Activated CD4-positive, alpha-beta memory T cell treated with anti-CD3 and anti-CD28 coated beads for 36 hours (primary cell): ENCODE data around the gene TPM4. TPM values are rescaled to one million over a fixed set of nuclear protein-coding genes. Genes with fewer than 3 reads are reported as not detected.
"Not testable (repeated sequence)": the region's sequence is repeated elsewhere in the genome, so short reads cannot be mapped to it uniquely, and the experiment has no call there.

Source experiments
- CTCF ChIA-PET: fragments of 350-600 bp; sonication (Branson Sonifier 250); formaldehyde crosslinking; loops from one replicate; lab custom pipeline; 2021; ENCODE audit warnings: antibody characterized with exemption, inconsistent platforms; lab: Charles Lee
- POLR2A ChIA-PET: fragments of 350-600 bp; sonication (Branson Sonifier 250); formaldehyde crosslinking; loops from one replicate; lab custom pipeline; 2021; ENCODE audit warnings: antibody characterized with exemption; lab: Charles Lee
- DNase-seq: peaks from one replicate; pipeline ENCODE4 v3.0.0-alpha.2; 2020
- H3K27ac Mint-ChIP-seq: one replicate; pipeline ENCODE4 v1.8.0; 2021; ENCODE audit warnings: mixed read lengths
- H3K27me3 Mint-ChIP-seq: one replicate; pipeline ENCODE4 v1.8.0; 2021; ENCODE audit warnings: mixed read lengths
- H3K36me3 Mint-ChIP-seq: one replicate; pipeline ENCODE4 v1.8.0; 2021; ENCODE audit warnings: mixed read lengths
- H3K4me1 Mint-ChIP-seq: one replicate; pipeline ENCODE4 v1.8.0; 2021; ENCODE audit warnings: low read depth, mixed read lengths
- H3K4me3 Mint-ChIP-seq: one replicate; pipeline ENCODE4 v1.8.0; 2021; ENCODE audit warnings: mild to moderate bottlenecking, mixed read lengths
- H3K9me3 Mint-ChIP-seq: one replicate; pipeline ENCODE4 v1.8.0; 2021; ENCODE audit warnings: mixed read lengths
- intact Hi-C: fragments of 100-400 bp; cut with micrococcal nuclease; formaldehyde crosslinking; loops from one replicate; pipeline ENCODE4 v1.15.1; 2023
- total RNA-seq, 2 experiments: library from RNA; stranded (reverse); gene quantifications; one replicate each; pipeline ENCODE4 v1.2.3, GENCODE V29; 2021

The TPM4 gene
- total RNA-seq = 100 to 1,000 TPM; 497 to 515 TPM

DNA sequence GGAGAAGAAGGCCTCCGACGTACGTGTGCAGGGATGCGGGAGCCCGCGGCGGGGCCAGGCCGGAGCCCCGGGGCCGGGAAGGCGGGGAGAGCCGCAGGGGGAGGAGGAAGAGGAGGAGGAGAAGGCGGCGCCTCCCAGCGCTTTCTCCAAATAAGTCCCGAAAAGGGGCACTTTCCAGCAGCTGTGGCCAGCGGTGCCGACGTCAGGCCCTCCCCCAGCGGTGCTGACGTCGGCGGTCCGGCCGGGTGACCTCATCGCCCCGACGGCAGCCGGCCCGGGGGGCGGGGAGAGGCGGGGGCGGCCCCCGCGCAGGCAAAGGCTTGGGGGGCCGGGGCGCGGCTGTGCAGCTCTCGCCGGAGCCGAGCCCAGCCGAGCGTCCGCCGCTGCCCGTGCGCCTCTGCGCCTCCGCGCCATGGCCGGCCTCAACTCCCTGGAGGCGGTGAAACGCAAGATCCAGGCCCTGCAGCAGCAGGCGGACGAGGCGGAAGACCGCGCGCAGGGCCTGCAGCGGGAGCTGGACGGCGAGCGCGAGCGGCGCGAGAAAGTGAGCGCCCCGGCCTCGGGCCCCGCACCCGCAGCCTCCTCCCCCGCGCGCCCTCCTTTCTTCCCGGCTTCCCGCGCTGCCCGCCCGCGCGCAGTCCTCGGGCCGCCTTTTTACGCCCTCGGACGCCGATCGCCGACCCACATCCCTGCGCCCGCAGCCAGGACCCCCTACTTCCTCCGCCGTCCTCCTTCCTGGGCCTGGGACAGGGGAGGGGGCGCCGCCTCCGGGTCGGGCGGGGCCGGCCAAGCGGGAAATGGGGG lies at the start of gene TPM4:
TPM4 (plus strand) TSS at position 342 of the 804 bp plus-strand sequence; CDS start at position 413, 71 bp downstream.
- Mint-ChIP-seq H3K27ac (peak within 1 kb of the TSS; percentile 97), H3K36me3 (peaks cover 35% of the 10 kb centered on the region), H3K9me3 (no peaks in the 10 kb centered on the region), H3K27me3 (no peaks in the 10 kb centered on the region), H3K4me1 (peaks cover 56% of the 10 kb centered on the region), H3K4me3 (peak within 1 kb of the TSS; percentile 97)
- intact Hi-C loops = loop anchor here (5.0 to 10.0 kb wide), 3 partner anchors 239 to 1552 kb away; partner anchors contain the start of genes KLF2 and TECR
- peak; percentile 95 for DNase-seq
- CTCF ChIA-PET = interaction anchor here (0.7 to 3.2 kb wide), 8 partner anchors 10 to 109 kb away, joined by 3 to 18 read pairs (median 8); partner anchors contain the start of genes FAM32A and RAB8A
- POLR2A ChIA-PET = interaction anchor here (1.1 to 5.5 kb wide), 7 partner anchors 9 to 121 kb away, joined by 3 to 29 read pairs (median 6); partner anchors contain the start of genes AP1M1 and RAB8A

DNA sequence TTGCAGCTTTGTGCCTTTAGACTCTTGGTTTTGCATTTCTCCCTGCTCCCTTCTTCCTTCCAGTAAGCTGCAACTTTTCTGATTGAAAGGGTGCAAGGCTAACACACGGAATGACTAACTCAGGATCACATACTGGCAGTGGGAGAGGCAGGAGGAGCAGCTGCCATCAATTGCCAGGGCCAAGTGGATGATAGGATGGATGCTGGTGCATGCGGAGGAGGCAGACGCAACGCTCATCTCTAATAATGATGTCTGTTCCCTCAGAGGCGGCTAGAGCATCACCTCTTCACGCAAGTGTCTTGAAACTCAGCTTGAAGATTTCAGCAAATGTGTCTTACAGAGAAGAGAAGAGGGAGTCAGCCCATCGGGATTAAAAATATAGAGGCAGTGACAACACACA lies 49.5 kb upstream of the TPM4 start:
- no peaks in the 10 kb centered on the region for H3K9me3 Mint-ChIP-seq
- no peak overlapping the region for H3K4me3 Mint-ChIP-seq
- intact Hi-C loops = no loop called here
- H3K36me3 Mint-ChIP-seq = no peaks in the 10 kb centered on the region
- peaks cover 9% of the 10 kb centered on the region for H3K4me1 Mint-ChIP-seq
- DNase-seq = no peak
- no peak overlapping the region for H3K27ac Mint-ChIP-seq
- ChIA-PET POLR2A (no interaction called here), CTCF (interaction anchor here (1.0 kb wide), 1 partner anchor 15 kb away, joined by 5 read pairs; no protein-coding TSS in a partner anchor)
- no peaks in the 10 kb centered on the region for H3K27me3 Mint-ChIP-seq

DNA sequence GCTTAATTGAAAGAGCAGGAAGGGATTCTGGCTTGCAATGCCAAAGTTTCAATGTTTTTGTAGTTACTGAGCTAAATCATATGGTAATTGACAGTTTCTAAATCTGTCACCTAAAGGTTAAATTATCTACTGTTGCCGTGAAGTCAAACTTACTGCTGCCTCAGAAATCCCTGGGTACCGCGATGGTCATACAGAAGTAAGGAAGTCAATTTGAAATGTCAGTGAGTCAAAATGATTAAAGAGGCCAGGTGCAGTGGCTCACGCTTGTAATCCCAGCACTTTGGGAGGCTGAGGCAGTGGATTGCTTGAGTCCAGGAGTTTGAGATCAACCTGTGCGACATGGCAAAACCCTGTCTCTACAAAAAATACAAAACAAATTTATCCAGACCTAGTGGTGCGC lies 48.8 kb upstream of the TPM4 start:
- Mint-ChIP-seq H3K27me3 (no peaks in the 10 kb centered on the region), H3K9me3 (no peaks in the 10 kb centered on the region), H3K4me1 (peaks cover 9% of the 10 kb centered on the region), H3K36me3 (no peaks in the 10 kb centered on the region), H3K27ac (no peak overlapping the region), H3K4me3 (no peak overlapping the region)
- peak; percentile 28 for DNase-seq
- ChIA-PET CTCF (no interaction called here), POLR2A (no interaction called here)
- intact Hi-C loops = no loop called here

DNA sequence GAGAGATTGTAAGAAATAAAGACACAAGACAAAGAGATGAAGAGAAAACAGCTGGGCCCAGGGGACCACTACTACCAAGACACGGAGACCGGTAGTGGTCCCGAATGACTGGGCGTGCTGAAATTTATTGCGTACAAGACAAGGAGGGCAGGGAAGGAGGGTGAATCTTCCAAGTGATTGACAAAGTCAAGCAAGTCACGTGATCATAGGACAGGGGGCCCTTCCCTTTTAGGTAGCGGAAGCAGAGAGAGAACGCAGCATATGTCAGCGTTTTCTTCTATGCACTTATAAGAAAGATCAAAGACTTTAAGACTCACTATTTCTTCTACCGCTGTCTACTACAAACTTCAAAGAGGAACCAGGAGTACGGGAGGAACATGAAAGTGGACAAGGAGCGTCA lies 46.1 kb upstream of the TPM4 start:
- not testable (repeated sequence) for H3K9me3 Mint-ChIP-seq

DNA sequence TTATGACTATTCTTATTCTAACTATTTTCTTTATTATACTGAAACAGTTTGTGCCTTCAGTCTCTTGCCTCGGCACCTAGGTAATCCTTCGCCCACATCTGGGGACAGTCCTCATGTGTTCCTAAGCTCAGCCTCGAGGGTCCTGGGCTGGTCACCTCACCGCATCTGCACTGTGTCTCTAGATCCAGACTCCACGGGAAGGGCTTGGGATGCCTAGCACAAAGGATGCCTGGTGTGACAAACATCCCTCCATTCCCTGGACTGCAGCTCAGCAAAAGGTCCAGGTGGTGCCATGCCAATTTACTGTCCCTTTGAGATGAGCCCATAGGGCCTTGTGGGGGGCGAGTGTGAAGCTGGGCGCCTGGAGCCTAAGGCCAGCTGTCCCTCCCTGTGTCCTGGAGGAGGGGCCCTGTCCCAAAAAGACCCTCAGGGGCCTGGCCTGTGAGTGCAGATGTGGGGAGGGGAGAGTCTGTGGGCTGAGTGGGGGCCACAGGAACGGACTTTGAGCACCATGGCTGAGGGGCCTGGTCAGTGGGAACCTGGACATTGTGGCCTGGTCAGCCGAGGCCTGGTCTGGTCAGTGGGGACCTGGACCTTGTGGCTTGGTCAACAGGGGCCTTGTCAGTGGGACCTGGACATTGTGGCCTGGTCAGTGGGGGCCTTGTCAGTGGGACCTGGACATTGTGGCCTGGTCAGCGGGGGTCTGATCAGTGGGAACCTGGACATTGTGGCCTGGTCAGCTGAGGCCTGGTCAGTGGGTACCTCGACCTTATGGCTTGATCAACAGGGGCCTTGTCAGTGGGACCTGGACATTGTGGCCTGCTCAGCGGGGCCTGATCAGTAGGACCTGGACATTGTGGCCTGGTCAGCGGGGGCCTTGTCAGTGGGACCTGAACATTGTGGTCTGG lies 45.1 kb upstream of the TPM4 start:
- CTCF ChIA-PET = no interaction called here
- DNase-seq = no peak
- Mint-ChIP-seq H3K27me3 (no peaks in the 10 kb centered on the region), H3K4me3 (no peak overlapping the region), H3K4me1 (peaks cover 9% of the 10 kb centered on the region), H3K9me3 (no peaks in the 10 kb centered on the region), H3K36me3 (no peaks in the 10 kb centered on the region), H3K27ac (no peak overlapping the region)
- intact Hi-C loops = no loop called here
- POLR2A ChIA-PET = no interaction called here

More for the DNA sequence above, 46.1 kb upstream of the TPM4 start:
- CTCF ChIA-PET, H3K27ac Mint-ChIP-seq, DNase-seq, H3K4me1 Mint-ChIP-seq, H3K4me3 Mint-ChIP-seq, H3K36me3 Mint-ChIP-seq, H3K27me3 Mint-ChIP-seq, intact Hi-C loops, POLR2A ChIA-PET: not testable (repeated sequence)

DNA sequence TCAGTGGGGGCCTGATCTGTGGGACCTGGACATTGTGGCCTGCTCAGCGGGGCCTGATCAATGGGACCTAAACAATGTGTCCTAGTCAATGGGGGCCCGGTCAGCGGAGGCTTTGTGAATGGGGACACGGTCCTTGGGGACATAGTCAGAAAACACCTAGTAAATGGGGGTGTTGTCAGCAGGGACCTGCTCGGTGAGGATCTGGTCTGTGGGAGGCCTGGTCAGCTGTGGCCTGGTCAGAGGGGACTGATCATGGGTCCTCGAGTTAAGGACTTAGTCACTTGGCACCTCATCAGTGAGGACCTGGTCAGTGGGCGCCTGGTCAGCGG lies 44.5 kb upstream of the TPM4 start:
- no peak overlapping the region for H3K27ac Mint-ChIP-seq
- no peak overlapping the region for H3K4me3 Mint-ChIP-seq
- no peak for DNase-seq
- ChIA-PET CTCF (no interaction called here), POLR2A (no interaction called here)
- no peaks in the 10 kb centered on the region for H3K36me3 Mint-ChIP-seq
- intact Hi-C loops = no loop called here
- no peaks in the 10 kb centered on the region for H3K27me3 Mint-ChIP-seq
- peaks cover 9% of the 10 kb centered on the region for H3K4me1 Mint-ChIP-seq
- no peaks in the 10 kb centered on the region for H3K9me3 Mint-ChIP-seq

DNA sequence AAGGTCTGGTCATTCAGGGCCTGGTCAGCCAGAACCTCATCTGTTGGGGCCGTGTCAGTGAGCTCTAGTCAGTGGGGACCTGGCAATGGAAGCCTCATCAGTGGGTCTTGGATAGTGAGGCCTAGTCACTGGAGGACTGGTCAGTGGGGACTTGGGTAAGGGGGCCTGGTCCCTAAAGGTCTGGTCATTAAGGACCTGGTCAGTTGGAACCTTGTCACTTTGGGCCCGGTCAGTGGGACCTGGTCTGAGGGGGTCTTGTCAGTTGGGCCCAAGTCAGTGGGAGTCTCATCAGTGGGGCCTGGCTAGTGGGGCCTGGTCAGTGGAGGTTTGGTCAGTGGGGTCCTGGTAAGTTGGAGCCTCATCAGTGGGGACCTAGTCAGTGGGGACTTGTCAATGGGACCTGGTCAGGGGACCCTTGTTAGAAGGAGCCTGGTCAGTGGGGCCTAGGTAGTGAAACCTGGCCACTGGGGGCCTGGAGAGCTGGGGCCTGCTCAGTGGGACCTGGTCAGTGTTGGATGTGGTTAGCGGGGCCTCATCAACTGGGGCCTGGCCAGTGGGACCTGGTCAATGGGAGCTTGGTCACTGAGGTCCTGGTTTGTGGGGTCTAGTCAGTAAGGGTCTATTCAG lies 43.7 kb upstream of the TPM4 start:
- peaks cover 1% of the 10 kb centered on the region for H3K4me1 Mint-ChIP-seq
- H3K27ac Mint-ChIP-seq = no peak overlapping the region
- H3K9me3 Mint-ChIP-seq = no peaks in the 10 kb centered on the region
- CTCF ChIA-PET = no interaction called here
- no peak for DNase-seq
- intact Hi-C loops = no loop called here
- H3K27me3 Mint-ChIP-seq = no peaks in the 10 kb centered on the region
- POLR2A ChIA-PET = no interaction called here
- H3K4me3 Mint-ChIP-seq = no peak overlapping the region
- H3K36me3 Mint-ChIP-seq = no peaks in the 10 kb centered on the region

DNA sequence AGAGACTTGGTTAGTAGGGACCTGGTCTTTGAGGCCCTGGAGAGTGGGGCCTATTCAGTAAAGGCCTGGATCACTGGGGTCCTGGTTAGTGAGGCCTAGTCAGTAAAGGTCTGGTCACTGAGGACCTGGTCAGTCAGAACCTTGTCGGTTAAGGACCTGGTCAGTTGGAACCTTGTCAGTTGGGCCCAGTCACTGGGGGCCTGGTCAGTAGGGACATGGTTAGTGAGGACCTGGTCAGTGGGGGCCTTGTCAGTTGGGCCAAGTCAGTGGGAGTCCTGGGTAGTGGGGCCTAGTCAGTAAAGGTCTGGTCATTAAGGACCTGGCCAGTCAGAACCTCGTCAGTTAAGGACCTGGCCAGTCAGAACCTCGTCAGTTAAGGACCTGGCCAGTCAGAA lies 43.2 kb upstream of the TPM4 start:
- no peaks in the 10 kb centered on the region for H3K4me1 Mint-ChIP-seq
- no peak overlapping the region for H3K4me3 Mint-ChIP-seq
- intact Hi-C loops = no loop called here
- H3K9me3 Mint-ChIP-seq = no peaks in the 10 kb centered on the region
- H3K27ac Mint-ChIP-seq = no peak overlapping the region
- no peak for DNase-seq
- no peaks in the 10 kb centered on the region for H3K27me3 Mint-ChIP-seq
- POLR2A ChIA-PET = no interaction called here
- no peaks in the 10 kb centered on the region for H3K36me3 Mint-ChIP-seq
- CTCF ChIA-PET = no interaction called here

DNA sequence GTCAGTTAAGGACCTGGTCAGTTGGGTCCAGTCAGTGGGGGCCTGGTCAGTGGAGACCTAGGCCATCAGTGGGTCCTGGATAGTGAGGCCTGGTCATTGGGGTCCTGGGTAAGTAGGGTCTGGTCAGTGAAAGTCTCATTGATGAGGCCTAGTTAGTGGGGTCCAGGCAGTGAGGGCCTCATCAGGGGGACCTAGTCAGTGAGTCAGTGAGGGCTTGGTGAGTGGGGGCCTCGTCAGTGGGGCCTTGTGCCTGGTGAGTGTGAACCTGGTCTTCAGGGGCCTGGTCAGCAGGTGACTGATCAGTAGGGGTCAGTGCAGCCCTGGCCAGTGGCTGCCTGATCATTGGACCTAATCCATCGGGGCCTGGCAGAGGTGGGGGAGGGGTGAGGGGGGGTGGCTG lies 42.6 kb upstream of the TPM4 start:
- Mint-ChIP-seq H3K4me3 (no peak overlapping the region), H3K4me1 (no peaks in the 10 kb centered on the region), H3K27ac (no peak overlapping the region), H3K36me3 (no peaks in the 10 kb centered on the region), H3K9me3 (no peaks in the 10 kb centered on the region), H3K27me3 (peaks cover 1% of the 10 kb centered on the region)
- DNase-seq = no peak
- CTCF ChIA-PET = no interaction called here
- POLR2A ChIA-PET = no interaction called here
- intact Hi-C loops = no loop called here

DNA sequence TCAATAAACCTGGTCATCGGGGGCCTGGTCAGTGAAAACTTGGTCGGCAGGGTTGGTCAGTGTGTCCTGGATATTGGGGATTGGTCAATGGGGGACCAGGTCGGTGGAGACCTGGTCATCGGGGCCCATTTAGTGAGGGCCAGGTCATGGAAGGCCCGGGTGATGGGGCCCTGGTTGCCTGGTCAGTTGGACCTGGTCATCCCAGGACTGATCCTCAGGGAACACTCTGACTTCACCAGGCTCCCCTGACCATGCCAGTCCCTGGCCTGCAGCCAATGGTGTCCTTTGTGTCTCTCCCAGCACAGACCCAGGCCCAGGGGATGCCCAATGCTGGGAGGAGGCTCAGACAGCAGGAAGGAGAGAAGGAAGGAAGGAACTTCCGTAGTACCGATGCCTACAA lies 42.1 kb upstream of the TPM4 start:
- ChIA-PET POLR2A (no interaction called here), CTCF (no interaction called here)
- no peaks in the 10 kb centered on the region for H3K9me3 Mint-ChIP-seq
- H3K36me3 Mint-ChIP-seq = no peaks in the 10 kb centered on the region
- intact Hi-C loops = no loop called here
- no peaks in the 10 kb centered on the region for H3K4me1 Mint-ChIP-seq
- H3K27ac Mint-ChIP-seq = no peak overlapping the region
- no peak overlapping the region for H3K4me3 Mint-ChIP-seq
- H3K27me3 Mint-ChIP-seq = peaks cover 1% of the 10 kb centered on the region
- DNase-seq = no peak

DNA sequence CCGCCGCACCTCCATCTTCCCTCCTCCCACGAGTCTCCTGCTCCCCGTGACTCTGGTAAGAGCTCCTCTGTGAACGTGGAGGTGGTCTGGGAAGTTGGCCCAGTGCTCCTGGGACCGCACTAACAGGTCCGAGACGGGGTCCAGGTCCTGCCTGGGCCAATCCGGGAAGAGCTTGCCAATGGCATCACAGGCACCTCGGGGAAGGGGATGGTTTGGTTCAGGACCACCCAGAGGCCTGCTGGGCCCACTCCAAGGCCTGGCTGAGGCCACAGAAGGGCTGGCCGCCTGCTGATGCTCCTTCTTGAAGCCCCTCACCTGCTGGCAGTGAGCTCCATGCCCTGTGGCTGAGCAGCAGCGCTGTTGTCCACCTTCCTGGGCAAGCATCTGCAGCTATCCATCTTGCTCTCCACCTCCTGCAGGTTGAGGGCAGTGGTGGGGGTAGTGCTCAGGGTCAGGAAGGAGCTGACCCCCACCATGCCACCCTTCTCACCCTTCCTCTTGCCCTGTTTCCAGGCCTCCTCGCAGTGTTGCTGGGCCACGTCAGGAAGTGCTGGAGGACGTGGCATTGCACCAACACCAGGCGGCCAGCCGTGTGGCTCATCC lies 41.2 kb upstream of the TPM4 start:
- Mint-ChIP-seq H3K27me3 (peaks cover 1% of the 10 kb centered on the region), H3K4me1 (no peaks in the 10 kb centered on the region), H3K36me3 (no peaks in the 10 kb centered on the region), H3K27ac (no peak overlapping the region), H3K4me3 (no peak overlapping the region), H3K9me3 (no peaks in the 10 kb centered on the region)
- DNase-seq = no peak
- ChIA-PET POLR2A (no interaction called here), CTCF (no interaction called here)
- intact Hi-C loops = no loop called here
